Spleen (tissue), 7 donors: ENCODE data around the gene GRAP2.

ENCODE experiments used
- POLR2A ChIP-seq, 3 donors: fragments of 450-650 bp; IDR thresholded peaks; one replicate each; pipeline ENCODE4 v1.5.1; 2017; ENCODE audit warnings: antibody characterized with exemption in 3 of 3, mild to moderate bottlenecking in 1 of 3
- POLR2AphosphoS5 ChIP-seq, 3 donors: sonication (generic); formaldehyde crosslinking; IDR thresholded peaks; one replicate each; pipeline ENCODE4 v1.5.1; 2017; ENCODE audit warnings: antibody characterized with exemption in 3 of 3
- TF ChIP-seq, protein P1 (sequence below), 11 experiments: fragments of 200-600 bp in 7 of 11; fragments of 450-650 bp in 4 of 11; sonication (generic) in 4 of 11; IDR thresholded peaks in 8 of 11; conservative IDR thresholded peaks in 3 of 11; 1 replicate in 7 of 11; 2 replicates in 4 of 11; pipeline versions ENCODE4 v1.4.0 to v1.8.0; 2016 to 2021; ENCODE audit warnings: antibody characterized with exemption in 11 of 11, inconsistent platforms in 4 of 11, mild to moderate bottlenecking in 1 of 11
- donor health status: DM: no; HTN: no; CAD: no; lungs with moderate emphysema.
- donor health status: DM: no; HTN: no; CAD: no.
- donor health status: DM: no; HTN: no; CAD: no.

DNA sequence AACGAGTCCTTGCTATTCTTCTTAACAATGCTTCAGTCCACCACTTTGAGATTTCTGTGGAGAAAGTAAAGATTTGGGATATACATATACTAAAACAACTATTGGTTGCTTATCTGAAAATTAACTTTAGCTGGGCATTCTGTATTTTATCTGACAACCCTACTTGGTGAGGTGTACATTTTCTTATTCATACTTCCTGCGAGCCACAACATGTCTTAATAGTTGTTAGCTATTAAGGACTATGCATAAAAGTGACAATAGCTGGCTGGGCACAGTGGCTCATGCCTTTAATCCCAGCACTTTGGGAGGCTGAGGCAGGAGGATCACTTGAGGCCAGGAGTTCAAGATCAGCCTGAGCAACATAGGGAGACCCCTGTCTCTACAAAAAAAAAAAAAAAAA, 31.3 kb downstream of the GRAP2 start:
- TF ChIP-seq POLR2AphosphoS5 (IDR thresholded peaks at IDR 0.05) (no peak), POLR2A (IDR thresholded peaks at IDR 0.05) (no peak)
- TF ChIP-seq, protein P1, sequence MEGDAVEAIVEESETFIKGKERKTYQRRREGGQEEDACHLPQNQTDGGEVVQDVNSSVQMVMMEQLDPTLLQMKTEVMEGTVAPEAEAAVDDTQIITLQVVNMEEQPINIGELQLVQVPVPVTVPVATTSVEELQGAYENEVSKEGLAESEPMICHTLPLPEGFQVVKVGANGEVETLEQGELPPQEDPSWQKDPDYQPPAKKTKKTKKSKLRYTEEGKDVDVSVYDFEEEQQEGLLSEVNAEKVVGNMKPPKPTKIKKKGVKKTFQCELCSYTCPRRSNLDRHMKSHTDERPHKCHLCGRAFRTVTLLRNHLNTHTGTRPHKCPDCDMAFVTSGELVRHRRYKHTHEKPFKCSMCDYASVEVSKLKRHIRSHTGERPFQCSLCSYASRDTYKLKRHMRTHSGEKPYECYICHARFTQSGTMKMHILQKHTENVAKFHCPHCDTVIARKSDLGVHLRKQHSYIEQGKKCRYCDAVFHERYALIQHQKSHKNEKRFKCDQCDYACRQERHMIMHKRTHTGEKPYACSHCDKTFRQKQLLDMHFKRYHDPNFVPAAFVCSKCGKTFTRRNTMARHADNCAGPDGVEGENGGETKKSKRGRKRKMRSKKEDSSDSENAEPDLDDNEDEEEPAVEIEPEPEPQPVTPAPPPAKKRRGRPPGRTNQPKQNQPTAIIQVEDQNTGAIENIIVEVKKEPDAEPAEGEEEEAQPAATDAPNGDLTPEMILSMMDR (IDR thresholded peaks at IDR 0.05 in 8 of 11, conservative IDR thresholded peaks at IDR 0.05 in 3 of 11) = no peak
